Kidney (tissue), 14 donors: Measurements from ENCODE around the gene SIPA1. TPM values are rescaled to one million over a fixed set of nuclear protein-coding genes. Genes with fewer than 3 reads are reported as not detected.

Experiments used
- DNase-seq, 5 donors: peaks; one replicate each; pipeline ENCODE4 v3.0.0-alpha.2; 2013 to 2020
- FAIRE-seq: peaks from 2 replicates; lab custom pipeline; 2012; peaks lifted over from hg19 to GRCh38; lab: Jason Lieb, UNC
- H3K27ac ChIP-seq, 2 donors: one replicate each; pipeline ENCODE4 v1.7.0; 2013; ENCODE audit warnings: low read depth in 2 of 2, low read length in 2 of 2, inconsistent platforms in 1 of 2
- H3K27me3 ChIP-seq: one replicate; pipeline ENCODE4 v1.7.1; 2013; ENCODE audit warnings: low read length, inconsistent platforms; ENCODE audit not compliant: control insufficient read depth, insufficient read depth
- H3K36me3 ChIP-seq, 3 donors: one replicate each; pipeline versions ENCODE4 v1.7.0 to v1.7.1; 2013; ENCODE audit warnings: low read length in 3 of 3, control low read depth in 1 of 3, inconsistent platforms in 1 of 3; ENCODE audit not compliant: insufficient read depth in 3 of 3, control insufficient read depth in 2 of 3
- H3K4me1 ChIP-seq, 3 donors: one replicate each; pipeline versions ENCODE4 v1.7.0 to v1.7.1; 2013; ENCODE audit warnings: low read length in 3 of 3, inconsistent platforms in 1 of 3, low read depth in 1 of 3; ENCODE audit not compliant: control insufficient read depth in 2 of 3, insufficient read depth in 2 of 3
- H3K4me3 ChIP-seq, 3 donors: one replicate each; pipeline versions ENCODE4 v1.7.0 to v1.8.1; 2013; ENCODE audit warnings: low read length in 3 of 3, control low read depth in 1 of 3, inconsistent platforms in 1 of 3
- H3K9ac ChIP-seq, 3 donors: one replicate each; pipeline versions ENCODE4 v1.7.0 to v1.7.1; 2013; ENCODE audit warnings: low read length in 3 of 3, control low read depth in 1 of 3, inconsistent platforms in 1 of 3
- H3K9me3 ChIP-seq, 3 donors: one replicate each; pipeline versions ENCODE4 v1.7.0 to v1.7.1; 2013; ENCODE audit warnings: low read length in 3 of 3, control low read depth in 1 of 3, inconsistent platforms in 1 of 3; ENCODE audit not compliant: control insufficient read depth in 2 of 3, insufficient read depth in 1 of 3
- CTCF ChIP-seq: IDR thresholded peaks from 3 replicates; pipeline ENCODE4 v1.5.1; 2012; ENCODE audit warnings: mild to moderate bottlenecking, moderate library complexity, borderline replicate concordance; ENCODE audit not compliant: insufficient read depth; ENCODE audit errors: extremely low read depth
- intact Hi-C: fragments of 100-400 bp; cut with DNase I; formaldehyde crosslinking; loops from one replicate; pipeline ENCODE4 v1.11.1; 2022
- polyA plus RNA-seq: library from polyadenylated mRNA; stranded (reverse); fragments of 350-450 nt; fragmentation: Illumina TruSeq; extraction: RNeasy Lipid Tissue Mini Kit (QIAGEN cat#74804); gene quantifications from one replicate; pipeline ENCODE4 v1.2.3, GENCODE V29; 2014; ENCODE audit warnings: low read depth, low replicate concordance; ENCODE audit not compliant: insufficient read depth
- total RNA-seq: library from RNA; stranded (reverse); fragmentation: NEBNext Ultra II Directional; extraction: Animal tissue kit (Norgen Biotek cat#: 25700); gene quantifications from one replicate; pipeline ENCODE4 v1.2.1, GENCODE V29; 2021
- donor health status: control.
- donor health status: control.
- donor health status: control.
- donor health status: control.
- donor health status: control.
- donor health status: DM: yes; HTN: yes; CAD: no.
- donor health status: Normal renal cell carcinoma (clear cell type).

Gene SIPA1
- total and polyA plus RNA-seq, 2 donors from 2014 or later = 46.4 to 71.0 TPM

GRCh38 chr11:65619281-65619928, 18.5 kb upstream of the SIPA1 start:
- H3K4me1 ChIP-seq = peaks cover 0 to 13% (median 0%) of the 10 kb centered on the region in 3 donors
- H3K27me3 ChIP-seq = no peaks in the 10 kb centered on the region
- no peak for TF ChIP-seq CTCF
- peaks cover 2 to 12% (median 8%) of the 10 kb centered on the region in 3 donors for H3K36me3 ChIP-seq
- no peaks in the 10 kb centered on the region for H3K9me3 ChIP-seq
- H3K4me3 ChIP-seq = no peak overlapping the region
- FAIRE-seq (no peak), DNase-seq (no peak)
- H3K27ac ChIP-seq = no peak overlapping the region
- intact Hi-C loops = no loop called here
- H3K9ac ChIP-seq = no peak overlapping the region

GRCh38 chr11:65620666-65621065, 17.2 kb upstream of the SIPA1 start:
- no peaks in the 10 kb centered on the region for H3K27me3 ChIP-seq
- intact Hi-C loops = no loop called here
- no peak overlapping the region for H3K27ac ChIP-seq
- no peak for TF ChIP-seq CTCF
- H3K4me1 ChIP-seq = peaks cover 0 to 13% (median 0%) of the 10 kb centered on the region in 3 donors
- peaks cover 2 to 12% (median 10%) of the 10 kb centered on the region in 3 donors for H3K36me3 ChIP-seq
- no peak overlapping the region for H3K9ac ChIP-seq
- H3K9me3 ChIP-seq = no peaks in the 10 kb centered on the region
- no peak for DNase-seq
- no peak for FAIRE-seq
- no peak overlapping the region for H3K4me3 ChIP-seq

- Histone ChIP-seq H3K4me1 (peaks cover 0 to 11% (median 0%) of the 10 kb centered on the region in 3 donors), H3K27ac (no peak overlapping the region), H3K9me3 (no peaks in the 10 kb centered on the region), H3K9ac (no peak overlapping the region), H3K36me3 (peaks cover 2 to 13% (median 12%) of the 10 kb centered on the region in 3 donors), H3K27me3 (no peaks in the 10 kb centered on the region), H3K4me3 (no peak overlapping the region)
- no peak for DNase-seq
- no peak for TF ChIP-seq CTCF
- intact Hi-C loops = no loop called here
- FAIRE-seq = no peak
Measured at GRCh38 chr11:65621460-65621859, 16.4 kb upstream of the SIPA1 start.
